ENCODE data around the gene ABHD6. TPM values are rescaled to one million over a fixed set of nuclear protein-coding genes. Genes with fewer than 3 reads are reported as not detected.

ABHD6 gene
- total RNA-seq, 1 experiment from 2014 or later = 11.6 TPM

DNA sequence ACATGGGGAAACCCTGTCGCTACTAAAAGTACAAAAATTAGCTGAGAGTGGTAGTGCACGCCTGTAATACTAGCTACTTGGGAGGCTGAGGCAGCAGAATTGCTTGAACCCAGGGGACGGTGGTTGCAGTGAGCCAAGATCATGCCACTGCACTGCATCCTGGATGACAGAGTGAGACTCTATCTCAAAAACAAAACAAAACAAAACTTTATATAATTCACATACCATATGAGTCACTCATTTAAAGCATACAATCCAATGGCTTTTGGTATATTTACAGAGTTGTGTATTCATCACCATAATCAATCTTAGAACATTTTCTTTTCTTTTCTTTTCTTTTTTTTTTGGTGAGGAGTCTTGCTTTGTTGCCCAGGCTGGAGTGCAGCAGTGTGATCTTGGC lies 103.8 kb downstream of the ABHD6 start:
- DNase-seq (ENCODE audit: low read depth) = peak; percentile 11

DNA sequence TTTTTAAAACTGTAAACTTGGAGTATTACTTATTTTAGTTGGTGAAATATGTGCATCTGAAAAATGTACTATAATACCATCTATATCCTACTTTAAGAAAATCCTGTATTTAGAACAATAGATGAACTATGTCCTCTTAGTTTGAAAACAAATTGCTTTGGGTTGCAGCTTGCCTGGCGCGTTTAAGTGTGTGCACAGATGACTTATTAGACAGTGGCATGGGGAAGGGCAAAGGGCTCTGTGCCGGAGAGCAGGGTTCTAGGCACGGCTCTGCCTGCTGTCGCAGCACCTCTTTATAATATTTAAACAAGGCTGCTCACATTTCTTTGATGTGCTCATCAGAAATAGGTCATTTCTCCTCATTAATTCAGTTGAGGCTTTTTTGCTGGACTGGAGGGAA lies 105.1 kb downstream of the ABHD6 start:
- DNase-seq (ENCODE audit: low read depth) = no peak

Other genes with a start within 250 kb of the ABHD6 start
- gene FLNB, start 229.4 kb upstream of the ABHD6 start, total RNA-seq (2014; rRNA removed; shearing (Covaris generic)) = 65.0 and 130 TPM in 2 replicates
- not detected in 2 replicates for gene DNASE1L3, start 26.8 kb upstream of the ABHD6 start, total RNA-seq (2014; rRNA removed; shearing (Covaris generic))
- 12.2 and 14.6 TPM in 2 replicates for gene RPP14, start 68.5 kb downstream of the ABHD6 start, total RNA-seq (2014; rRNA removed; shearing (Covaris generic))
- gene HTD2, start 68.7 kb downstream of the ABHD6 start, total RNA-seq (2014; rRNA removed; shearing (Covaris generic)) = 10.4 and 10.6 TPM in 2 replicates
- 27.1 and 32.2 TPM in 2 replicates for gene PXK, start 95.1 kb downstream of the ABHD6 start, total RNA-seq (2014; rRNA removed; shearing (Covaris generic))
- 172 and 254 TPM in 2 replicates for gene PDHB, start 196.0 kb downstream of the ABHD6 start, total RNA-seq (2014; rRNA removed; shearing (Covaris generic))